GM21737 (cell line): Measurements from ENCODE around the gene CXCR6.

Experiments used
- ATAC-seq: cut with Tn5 transposase; IDR thresholded peaks from one replicate; pipeline ENCODE4 v1.9.1; 2021; ENCODE audit warnings: mild to moderate bottlenecking, moderate library complexity; ENCODE audit not compliant: unreplicated experiment

CXCR6 gene

DNA sequence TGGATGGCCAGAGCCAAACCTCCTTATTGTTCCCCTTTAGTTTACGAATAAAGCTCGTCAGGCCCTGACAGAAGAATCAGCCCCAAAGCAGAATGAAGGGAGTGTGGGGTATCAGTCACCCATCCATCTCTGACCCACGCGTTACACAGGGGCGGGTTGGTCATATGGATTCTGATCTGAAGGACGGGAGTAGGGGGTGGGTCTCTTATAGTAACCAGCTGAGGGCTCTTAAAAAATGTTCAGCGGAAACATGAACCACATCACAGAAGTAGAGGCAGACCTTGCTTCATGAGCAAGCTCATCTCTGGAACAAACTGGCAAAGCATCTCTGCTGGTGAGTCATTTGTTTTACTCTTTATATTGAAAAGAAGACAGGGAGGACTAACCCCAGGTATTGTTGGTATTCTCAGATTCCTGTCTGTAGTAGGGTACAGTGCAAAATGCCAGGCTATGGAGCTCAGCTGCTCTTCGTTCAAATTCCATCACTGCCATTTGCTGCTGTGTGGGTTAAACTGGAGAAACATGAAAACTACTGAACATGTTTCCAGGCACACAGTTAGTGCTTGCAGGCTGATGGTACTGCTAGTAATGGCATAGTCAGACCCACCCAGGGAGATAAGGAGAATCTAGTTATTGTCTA lies at the start of gene CXCR6:
TSS of gene CXCR6 (plus strand) at position 258 of the 640 bp plus-strand sequence. CDS start 3,018 bp downstream, outside the sequence.
- ATAC-seq: no peak

DNA sequence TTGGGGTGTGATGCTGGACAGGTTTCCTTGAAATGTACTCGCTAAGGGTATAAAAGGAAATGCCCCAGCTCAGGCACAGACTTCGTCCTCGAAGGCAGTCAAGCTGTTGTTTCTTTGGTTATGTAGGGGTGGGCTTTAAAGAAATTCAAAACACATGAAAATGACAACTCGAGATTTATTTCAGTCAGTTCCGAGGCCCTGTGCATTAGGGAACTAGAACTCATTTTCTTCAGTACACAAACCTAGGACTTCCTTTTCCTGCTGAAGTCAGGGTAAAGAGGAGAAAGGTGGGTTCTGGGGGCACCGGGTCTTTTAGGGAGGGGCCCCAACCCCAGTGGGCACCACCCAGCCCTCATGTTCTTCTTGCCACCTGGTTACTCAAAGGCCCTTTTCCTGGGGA lies 49.2 kb upstream of the CXCR6 start:
- ATAC-seq: no peak

DNA sequence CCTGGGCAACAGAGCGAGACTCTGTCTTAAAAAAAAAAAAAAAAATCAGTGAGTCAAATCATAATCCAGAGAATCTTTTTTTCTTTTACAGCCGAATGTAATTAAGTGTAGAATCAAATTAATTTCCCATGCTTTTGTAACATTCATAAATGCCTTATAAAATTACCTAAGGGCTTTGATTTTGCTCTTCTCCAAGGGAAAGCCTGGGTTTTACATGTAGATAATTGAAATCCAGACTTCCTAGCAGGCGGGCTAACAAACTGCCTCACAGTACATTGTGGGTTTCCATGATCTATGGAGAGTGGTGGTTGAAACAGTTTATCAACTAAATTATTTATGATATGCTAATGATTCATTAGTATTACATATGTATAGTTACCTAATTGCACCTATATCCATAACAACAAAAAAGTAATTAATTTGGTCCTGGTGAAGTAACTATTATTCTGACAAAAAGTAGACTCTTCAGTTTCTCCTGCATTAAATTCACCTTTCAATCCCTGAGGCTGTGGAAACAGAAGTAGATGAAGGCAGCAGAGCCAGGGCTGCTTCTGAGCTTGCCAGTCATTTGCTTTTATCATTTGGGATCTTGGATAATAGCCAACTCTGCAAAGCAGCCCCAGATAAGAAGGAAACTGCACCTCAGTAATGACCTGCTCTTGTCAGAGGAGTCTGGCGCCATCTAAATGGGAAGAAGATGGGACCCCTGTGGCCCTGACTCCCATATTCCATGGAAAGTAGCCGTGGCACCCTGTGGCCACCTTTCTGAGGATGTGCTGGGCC lies 47.4 kb upstream of the CXCR6 start:
- no peak for ATAC-seq

DNA sequence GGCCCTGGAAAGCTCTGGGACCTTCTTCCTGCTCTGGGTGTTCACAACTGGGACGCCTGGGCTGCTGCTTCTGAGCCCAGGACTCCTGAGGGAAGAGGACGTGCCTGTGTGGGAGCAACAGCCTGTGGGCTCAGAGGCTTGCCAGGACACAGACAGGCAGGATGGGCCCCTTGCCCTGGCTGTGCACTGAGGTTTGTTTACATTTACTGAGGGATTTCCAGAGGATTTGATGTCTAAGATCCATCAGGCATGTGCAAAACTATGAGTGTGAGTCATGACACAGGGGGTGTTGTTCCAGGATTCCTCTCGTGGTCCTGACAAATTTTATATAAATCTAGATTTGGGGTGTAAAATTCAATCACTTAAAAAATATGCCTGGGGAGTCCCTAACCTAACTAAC lies 46.3 kb upstream of the CXCR6 start:
- no peak for ATAC-seq

DNA sequence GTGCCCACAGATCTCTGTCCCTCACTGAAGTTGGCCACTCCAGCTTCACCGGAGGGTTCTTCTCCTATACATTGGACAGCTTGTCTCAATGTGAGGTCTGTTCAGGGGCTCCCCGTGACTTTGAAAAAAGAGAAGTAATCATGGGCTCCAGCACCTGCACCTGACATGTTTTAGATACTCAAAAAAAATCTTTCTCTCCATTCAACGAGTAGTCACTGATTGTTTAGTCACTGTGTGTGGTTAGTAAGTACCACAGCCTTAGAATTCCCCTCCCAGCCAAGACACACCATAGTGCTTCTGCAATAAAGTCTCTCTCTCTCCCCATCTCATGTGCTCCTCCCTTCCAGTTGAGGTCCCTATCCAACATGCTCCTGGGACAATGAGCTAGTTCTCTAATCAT lies 38.3 kb upstream of the CXCR6 start:
- no peak for ATAC-seq

DNA sequence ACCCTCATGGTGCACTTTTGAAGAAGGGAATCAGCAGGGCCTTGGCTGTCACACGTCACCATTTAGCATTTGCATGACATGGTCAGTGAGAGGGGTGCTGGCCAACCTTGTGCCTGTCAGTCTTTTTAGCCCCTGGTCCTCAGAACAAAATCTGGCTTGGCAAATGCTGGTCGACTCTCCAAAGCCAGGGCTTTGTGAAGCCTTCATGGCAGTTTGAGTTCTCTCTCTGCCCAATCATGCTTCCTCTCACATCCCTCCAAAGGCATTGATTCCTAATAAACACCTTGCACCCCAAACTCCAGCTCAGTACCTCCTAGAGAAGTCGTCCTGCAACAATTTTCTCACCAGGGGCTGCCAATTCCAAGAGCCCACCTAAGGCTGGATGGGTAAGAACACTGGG lies 37.5 kb upstream of the CXCR6 start:
- ATAC-seq: no peak

DNA sequence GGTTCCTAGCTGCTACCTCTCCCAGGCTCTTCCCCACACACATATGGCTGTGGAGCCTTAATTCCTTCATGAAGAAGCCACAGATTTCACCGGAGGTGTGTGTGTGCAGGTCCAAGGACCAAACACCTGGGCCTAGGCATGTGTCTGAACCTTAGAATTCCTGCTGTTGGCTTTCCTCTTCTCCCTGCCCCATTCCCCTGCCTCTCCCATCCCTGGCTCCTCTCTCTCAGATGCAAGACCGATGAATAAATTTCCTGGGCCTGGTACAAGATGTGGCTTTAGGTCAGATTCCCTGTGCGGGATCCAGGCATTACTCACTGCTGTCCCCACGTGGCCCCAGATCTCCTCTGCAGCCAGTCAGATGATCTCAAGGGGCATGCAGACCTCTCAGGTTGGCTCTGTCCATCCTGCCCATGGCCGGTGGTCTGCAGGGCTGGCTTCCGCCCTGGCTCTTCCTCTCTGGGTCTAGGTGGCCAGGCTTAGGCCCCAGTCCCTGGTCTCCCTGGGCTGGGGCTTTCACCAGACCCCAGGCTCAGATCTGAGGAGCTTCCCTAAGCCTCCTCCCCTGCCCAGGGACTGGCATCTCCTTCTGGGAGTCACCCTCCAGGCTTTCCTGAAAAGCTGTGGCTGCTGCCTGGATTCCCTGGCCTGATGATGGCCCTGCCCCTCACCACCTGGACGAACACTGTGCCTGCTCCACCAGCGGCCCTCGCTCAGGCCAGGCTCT lies 36.4 kb upstream of the CXCR6 start:
- no peak for ATAC-seq

DNA sequence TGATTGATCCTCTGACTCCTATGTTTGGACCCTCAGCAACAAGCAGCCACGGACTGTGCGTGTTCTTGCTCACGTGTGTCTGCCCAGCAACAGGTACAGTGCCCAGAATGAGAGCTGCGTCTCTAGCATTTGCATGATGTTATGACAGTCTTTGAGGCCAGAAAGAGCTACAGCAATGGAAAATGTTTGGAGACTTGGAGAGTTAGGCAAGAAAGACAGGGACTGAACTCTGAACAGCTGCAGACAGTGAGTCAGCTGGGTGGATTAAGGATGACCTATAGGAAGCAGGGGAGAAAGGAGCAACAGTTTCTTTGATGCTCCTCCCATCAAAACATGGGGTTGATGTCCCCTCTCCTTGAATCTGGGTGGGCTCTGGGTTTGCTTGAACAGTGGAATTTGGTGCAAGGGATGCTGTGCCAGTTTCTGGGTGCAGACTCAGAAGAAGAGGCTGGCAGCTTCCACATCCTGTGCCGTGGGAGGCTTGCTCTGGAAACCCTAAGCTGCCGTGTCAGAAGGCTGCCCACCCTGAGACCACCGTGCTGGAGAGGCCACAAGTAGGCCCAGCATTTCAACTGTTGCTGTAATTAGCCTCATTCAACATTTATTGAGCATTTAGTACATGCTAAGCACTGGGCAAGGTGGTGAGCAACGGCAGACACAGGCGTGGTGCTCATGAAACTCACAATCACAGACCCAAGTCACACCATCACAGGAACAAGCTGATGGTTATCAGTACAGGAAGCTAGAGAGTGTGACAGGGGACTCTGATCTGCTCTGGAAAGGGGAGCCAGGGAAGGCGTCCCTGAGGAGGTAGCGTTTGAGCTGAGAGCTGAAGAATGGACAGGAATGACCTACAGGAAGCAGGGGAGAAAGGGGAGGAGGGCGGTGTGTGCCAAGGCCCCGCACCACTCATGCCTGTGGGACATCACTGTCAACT lies 35.2 kb upstream of the CXCR6 start:
- no peak for ATAC-seq

DNA sequence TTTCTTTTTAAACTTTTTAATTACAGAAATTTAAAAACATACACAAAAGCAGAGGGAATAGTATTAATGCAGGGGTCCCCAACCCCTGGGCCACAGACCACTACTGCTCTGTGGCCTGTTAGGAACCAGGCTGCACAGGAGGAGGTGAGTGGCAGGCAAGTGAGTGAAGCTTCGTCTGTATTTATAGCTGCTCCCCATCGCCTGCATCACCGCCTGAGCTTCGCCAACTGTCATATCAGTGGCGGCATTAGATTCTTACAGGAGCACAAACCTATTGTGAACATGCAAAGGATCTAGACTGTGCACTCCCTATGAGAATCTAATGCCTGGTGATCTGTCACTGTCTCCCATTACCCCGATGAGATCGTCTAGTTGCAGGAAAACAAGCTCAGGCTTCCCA lies 34.5 kb upstream of the CXCR6 start:
- ATAC-seq: no peak

DNA sequence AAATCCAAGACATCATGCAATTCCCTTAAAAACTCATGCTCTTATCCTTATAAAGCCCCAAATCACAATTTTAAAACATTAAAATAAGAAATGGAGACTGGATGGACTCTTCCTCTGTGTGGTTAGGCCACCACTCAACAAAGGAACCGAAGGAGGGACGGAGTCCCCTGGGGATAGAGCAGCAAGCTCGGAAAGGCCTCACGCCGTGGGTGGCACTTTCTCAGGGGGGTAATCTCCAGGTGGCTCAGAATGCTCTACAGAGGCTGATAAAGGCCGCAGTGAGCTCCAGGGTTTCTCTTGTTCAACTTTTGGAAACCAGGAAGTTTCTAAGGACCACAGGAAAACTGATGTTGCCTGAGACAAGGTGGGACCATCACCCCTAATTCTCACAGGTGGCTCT lies 33.7 kb upstream of the CXCR6 start:
- no peak for ATAC-seq

DNA sequence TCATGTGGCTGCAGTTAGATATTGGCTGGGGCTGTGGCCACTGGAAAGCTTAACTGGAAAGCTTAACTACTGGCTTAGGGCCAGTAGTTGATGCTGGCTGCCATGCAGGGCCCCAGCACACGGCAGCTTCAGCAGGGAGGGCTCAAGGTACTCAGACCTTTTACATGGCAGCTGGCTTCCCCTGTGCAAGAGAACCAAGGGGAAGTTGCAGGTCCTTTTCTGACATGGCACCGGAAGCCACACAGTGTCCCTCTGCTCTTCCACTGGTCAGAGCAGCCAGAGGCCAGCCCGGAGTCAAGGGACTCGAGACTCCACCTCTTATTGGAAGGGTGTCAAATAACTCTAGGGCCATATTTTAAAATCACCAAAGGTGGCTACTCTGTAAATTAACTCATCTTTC lies 32.4 kb upstream of the CXCR6 start:
- no peak for ATAC-seq

DNA sequence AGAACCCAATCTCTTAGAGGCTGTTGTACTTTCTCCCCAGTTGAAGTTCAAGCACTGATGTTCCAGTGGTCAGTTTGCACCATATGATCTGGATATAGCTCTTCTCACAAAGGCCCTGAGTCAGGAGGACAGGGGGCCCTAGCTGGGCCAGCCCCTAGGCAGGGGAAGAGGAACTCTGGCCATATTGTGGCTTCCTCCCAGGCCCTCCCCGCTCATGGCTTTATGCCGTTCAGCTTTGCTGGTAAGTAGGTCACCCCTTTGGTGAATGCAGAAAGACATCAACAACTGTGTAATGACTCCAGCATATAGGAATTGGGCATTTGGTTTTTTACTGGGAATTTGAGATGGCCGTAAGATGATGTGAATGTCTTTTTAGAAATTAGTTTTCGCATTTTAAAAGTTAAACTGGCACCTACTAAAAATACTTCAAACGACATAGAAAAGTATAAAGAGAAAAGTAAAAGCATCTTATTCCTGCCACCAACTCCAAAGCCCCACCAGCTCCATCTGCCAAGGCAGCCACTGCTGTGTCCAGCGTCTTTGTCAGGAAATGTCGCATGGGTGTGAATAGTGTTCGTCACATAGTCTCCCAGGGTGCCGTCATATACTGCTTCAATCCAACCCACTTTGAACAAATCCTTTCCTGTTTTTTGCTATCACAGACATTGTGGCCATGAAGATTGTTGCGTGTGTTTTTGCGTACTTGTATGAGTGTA lies 31.6 kb upstream of the CXCR6 start:
- no peak for ATAC-seq

DNA sequence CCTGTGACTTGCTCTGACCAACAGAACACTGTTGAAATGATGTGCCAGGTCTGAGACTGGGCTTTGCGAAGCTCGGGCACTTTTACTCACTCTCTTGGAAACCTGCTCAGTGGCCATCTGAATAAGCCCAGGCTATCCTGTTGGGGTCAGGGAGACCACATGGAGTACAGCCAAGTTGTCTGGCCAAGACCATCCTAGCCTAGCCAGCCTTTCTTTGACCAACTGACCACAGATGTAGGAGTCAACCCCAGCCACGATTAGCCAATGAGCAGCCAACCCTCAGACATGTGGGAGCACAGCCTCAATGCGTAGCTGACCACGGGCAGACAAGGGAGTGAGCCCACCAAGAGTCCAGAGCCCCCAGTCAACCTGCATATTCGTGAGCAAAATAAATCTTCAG lies 30.8 kb upstream of the CXCR6 start:
- no peak for ATAC-seq

DNA sequence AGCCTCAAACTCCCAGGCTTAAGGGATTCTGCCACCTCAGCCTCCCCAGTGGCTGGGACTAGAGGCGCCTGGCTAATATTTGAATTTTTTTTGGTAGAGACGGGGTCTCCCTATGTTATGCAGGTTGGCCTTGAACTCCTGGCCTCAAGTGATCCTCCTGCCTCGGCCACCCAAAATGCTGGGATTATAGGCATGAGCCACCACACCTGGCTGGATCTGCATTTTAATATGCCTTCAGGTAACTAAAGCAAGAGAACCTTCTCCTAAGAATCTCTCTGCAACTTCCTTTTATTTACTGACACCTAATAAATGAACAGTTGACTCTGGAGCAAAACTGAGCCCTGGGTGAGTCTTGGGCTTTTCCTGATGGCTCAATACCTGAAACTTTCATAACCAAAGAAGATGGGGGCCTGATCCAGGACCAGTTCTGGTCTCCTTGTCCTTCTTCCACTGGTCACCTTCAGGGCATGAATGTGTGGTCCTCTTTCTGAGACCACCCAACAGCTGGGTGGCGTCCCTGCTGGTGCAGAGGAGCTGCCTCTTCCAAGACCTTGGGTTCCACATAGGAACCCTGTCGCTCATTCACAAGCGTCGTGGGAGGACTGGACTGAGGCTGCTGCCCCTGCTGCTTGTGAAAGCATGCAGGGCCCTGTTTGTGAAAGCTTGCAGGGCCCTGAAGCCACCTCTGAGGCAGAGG lies 28.8 kb upstream of the CXCR6 start:
- no peak for ATAC-seq

DNA sequence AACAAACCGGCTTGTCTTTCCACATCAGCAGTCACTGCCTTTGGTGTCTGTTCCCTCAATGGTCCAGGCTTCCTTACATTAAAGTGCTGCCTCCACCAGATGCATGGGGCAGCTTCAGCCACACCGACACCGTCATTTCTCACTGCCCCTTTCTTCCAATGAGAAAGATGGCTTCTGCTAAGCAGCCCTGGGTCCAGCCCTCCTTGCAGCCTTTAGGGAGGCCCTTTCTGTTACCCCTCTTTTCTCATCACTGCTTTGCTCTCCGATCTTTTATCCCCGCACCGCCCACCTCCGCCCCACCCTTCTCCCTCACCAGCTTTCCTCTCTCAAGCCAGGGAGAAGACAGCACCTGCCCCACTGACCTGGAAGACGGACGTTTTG lies 28.2 kb upstream of the CXCR6 start:
- ATAC-seq: no peak

DNA sequence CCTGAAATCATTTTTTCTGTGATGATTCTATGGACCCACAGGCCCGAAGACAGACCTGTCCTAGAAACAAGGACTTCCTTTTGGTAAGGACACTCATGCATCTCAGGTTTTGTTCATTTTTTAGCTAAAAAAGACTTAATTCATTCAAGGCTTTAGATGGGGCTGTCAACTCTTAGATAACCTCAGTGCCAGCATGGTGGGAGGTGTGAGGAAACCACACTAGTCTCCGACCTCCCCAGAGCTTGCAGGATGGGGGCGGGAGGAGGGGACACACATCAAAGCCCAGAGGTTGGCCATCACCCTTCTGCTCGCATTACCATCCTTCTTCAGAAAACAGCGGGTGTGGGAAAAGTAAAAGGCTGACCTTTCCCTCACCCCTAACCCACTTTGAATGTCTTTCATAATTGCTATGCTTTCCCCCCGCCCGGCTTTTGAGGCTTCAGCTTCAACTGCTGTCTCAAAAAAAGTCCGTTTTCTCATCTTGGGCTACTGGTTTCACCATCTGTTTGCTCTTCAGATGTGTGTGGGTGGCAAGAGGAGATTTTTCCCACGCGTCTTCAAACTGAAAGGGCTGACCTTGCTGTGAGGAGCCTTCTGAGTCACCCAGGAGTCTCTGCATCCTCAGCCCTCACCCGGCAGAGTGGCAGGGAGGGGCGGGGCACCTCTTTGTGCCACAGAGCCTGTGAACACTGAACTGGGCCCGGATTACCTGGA lies 27.6 kb upstream of the CXCR6 start:
- ATAC-seq: peak; percentile 88

DNA sequence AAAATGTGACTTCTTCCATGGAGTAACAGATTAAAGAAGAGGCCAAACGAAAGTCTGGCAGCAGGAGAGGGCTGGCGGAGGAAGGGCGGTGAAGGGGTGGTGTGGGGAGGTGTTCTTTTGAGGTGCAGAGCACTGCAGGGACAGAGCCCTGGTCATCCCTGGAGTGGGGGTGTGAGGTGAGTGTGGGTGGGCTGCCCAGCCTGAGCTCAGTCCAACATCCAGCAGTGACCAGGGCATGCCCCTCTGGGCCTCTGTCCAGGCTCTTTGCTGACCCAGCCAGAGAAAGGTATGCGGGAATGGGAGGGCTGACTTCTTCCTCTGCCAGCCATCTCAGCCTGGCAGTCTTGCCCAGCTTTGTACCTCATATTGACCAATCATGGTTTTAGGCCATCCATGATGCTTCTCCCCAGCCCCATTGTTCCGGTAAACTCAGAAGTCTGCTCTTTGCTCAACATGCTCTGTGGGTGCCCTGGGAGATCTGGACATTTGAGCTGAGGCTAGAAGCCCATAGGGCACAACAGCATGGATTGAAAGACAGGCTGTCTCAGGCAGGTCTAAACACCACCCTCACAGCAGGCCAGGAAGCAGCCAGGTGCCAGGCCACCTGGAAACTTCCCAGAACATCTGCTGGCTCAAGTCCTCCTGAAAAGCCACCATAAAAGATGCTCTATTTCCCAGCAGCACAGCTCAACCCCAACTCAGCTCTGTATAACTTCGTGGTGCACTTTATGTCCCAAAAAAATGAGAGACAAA lies 25.9 kb upstream of the CXCR6 start:
- no peak for ATAC-seq
